SK-N-MC (cell line): Measurements from ENCODE around the gene CLP1.

Experiments used
- EZH2 ChIP-seq: fragments of 200-600 bp; sonication (generic); IDR thresholded peaks from one replicate; pipeline ENCODE4 v1.6.1; 2017; ENCODE audit warnings: antibody characterized with exemption
- FOXP2 ChIP-seq: optimal IDR thresholded peaks from 2 replicates; pipeline ENCODE3; 2011; ENCODE audit warnings: mild to moderate bottlenecking, moderate library complexity; ENCODE audit not compliant: insufficient read depth; ENCODE audit errors: extremely low read length, control extremely low read depth
- POLR2AphosphoS5 ChIP-seq: IDR thresholded peaks from 2 replicates; pipeline ENCODE4 v1.6.1; 2012; ENCODE audit warnings: mild to moderate bottlenecking, low read depth, low read length, borderline replicate concordance

- TF ChIP-seq POLR2AphosphoS5 = peak; percentile 76
- no peak for TF ChIP-seq EZH2
- TF ChIP-seq FOXP2 = no peak
Measured at GRCh38 chr11:57639321-57640067, 18.1 kb upstream of the CLP1 start.
